ENCODE results near the gene ADNP2. TPM values are rescaled to one million over a fixed set of nuclear protein-coding genes. Genes with fewer than 3 reads are reported as not detected.
A peak's percentile ranks its signal among the peaks of the same experiment; 100 is the strongest.

ADNP2 gene
- total RNA-seq, 1 experiment from 2014 or later: 23.2 TPM

DNA sequence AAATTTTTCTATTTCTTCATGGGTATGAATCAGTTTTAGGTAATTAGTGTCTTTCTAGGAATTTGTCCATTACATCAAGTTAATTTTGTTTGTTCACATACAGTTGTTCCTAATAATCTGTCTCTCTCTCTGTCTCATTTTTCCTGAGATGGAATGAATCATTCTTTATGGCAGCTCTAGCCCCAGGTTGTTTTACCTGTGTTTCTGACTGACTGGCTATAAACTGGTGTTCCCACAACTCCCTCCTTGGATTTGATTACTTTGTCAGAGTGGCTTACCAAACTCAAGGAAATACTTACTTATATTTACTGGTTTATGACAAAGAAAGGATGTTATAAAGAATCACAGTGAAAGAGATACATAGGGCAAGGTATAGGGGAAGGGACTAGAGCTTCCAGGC is 15.1 kb downstream of the ADNP2 start:
- intact Hi-C loops (cut with micrococcal nuclease): no loop called here
- peaks cover 5% of the 10 kb centered on the region for H3K4me1 ChIP-seq (ENCODE audit: insufficient read depth, low read length)

DNA sequence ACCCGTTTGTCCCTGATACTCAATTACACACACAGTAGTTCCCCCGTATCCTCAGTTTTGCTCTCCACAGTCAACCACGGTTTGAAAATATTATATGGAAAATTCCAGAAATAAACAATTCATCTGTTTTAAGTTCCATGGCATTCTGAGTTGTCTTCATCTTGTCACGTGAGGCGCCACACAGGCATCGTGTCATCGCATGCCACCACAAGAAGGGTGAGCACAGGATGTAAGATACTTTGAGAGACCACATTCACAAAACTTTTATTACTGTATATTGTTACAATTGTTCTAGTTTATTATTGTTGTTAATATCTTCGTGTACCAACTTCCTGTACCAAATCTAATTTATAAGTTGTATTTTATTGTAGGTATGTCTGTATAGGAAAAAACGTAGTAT is 17.7 kb downstream of the ADNP2 start:
- Histone ChIP-seq H3K27me3 (ENCODE audit: low read length) (no peaks in the 10 kb centered on the region), H2AFZ (ENCODE audit: low read length) (no peak overlapping the region), H3K4me2 (ENCODE audit: low read length) (no peak overlapping the region), H4K20me1 (ENCODE audit: low read length) (peaks cover 63% of the 10 kb centered on the region), H3K4me1 (ENCODE audit: insufficient read depth, low read length) (peaks cover 5% of the 10 kb centered on the region), H3K9me2 (replicated peaks; ENCODE audit: low read length) (no peaks in the 10 kb centered on the region), H3K9ac (ENCODE audit: low read length) (no peak overlapping the region), H3K4me3 (ENCODE audit: low read length) (no peak overlapping the region), H3K27ac (ENCODE audit: low read length) (no peak overlapping the region), H3K79me2 (ENCODE audit: low read length) (peaks cover 96% of the 10 kb centered on the region), H3K9me3 (ENCODE audit: low read length) (no peaks in the 10 kb centered on the region), H3F3A (ENCODE audit: low read length, unreplicated experiment) (no peaks in the 10 kb centered on the region), H3K36me3 (ENCODE audit: low read depth, low read length) (peaks cover 21% of the 10 kb centered on the region)
- ATAC-seq: no peak
- no peak for TF ChIP-seq EZH2 (IDR thresholded peaks at IDR 0.05; ENCODE audit: low read length, unreplicated experiment)
- TF ChIP-seq EZH2phosphoT487 (IDR thresholded peaks at IDR 0.05; ENCODE audit: borderline replicate concordance, low read length): no peak
- TF ChIP-seq, protein P1, sequence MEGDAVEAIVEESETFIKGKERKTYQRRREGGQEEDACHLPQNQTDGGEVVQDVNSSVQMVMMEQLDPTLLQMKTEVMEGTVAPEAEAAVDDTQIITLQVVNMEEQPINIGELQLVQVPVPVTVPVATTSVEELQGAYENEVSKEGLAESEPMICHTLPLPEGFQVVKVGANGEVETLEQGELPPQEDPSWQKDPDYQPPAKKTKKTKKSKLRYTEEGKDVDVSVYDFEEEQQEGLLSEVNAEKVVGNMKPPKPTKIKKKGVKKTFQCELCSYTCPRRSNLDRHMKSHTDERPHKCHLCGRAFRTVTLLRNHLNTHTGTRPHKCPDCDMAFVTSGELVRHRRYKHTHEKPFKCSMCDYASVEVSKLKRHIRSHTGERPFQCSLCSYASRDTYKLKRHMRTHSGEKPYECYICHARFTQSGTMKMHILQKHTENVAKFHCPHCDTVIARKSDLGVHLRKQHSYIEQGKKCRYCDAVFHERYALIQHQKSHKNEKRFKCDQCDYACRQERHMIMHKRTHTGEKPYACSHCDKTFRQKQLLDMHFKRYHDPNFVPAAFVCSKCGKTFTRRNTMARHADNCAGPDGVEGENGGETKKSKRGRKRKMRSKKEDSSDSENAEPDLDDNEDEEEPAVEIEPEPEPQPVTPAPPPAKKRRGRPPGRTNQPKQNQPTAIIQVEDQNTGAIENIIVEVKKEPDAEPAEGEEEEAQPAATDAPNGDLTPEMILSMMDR (conservative IDR thresholded peaks at IDR 0.05; ENCODE audit: low read depth, low read length): no peak
- ChIA-PET CTCF (no interaction called here), POLR2A (ENCODE audit: unreplicated experiment) (interaction anchor here (0.6 kb wide), 1 partner anchor 21 kb away, joined by 24 read pairs; no protein-coding TSS in a partner anchor)
- intact Hi-C loops (cut with micrococcal nuclease): no loop called here
- BruUV-seq (replicated peaks): no TSS peak
- DNase-seq: no peak

More for the DNA sequence above, 15.1 kb downstream of the ADNP2 start:
- DNase-seq (peak; percentile 54), ATAC-seq (peak; percentile 83)
- H3K9me2 ChIP-seq (replicated peaks; ENCODE audit: low read length): no peaks in the 10 kb centered on the region
- BruUV-seq (replicated peaks): no TSS peak
- H3K27me3 ChIP-seq (ENCODE audit: low read length): no peaks in the 10 kb centered on the region
- H3K4me3 ChIP-seq (ENCODE audit: low read length): no peak overlapping the region
- no peak overlapping the region for H3K4me2 ChIP-seq (ENCODE audit: low read length)
- peaks cover 100% of the 10 kb centered on the region for H3K79me2 ChIP-seq (ENCODE audit: low read length)
- H3F3A ChIP-seq (ENCODE audit: low read length, unreplicated experiment): no peaks in the 10 kb centered on the region
- H3K27ac ChIP-seq (ENCODE audit: low read length): peak overlapping the region; percentile 21
- no peak overlapping the region for H3K9ac ChIP-seq (ENCODE audit: low read length)
- peaks cover 42% of the 10 kb centered on the region for H3K36me3 ChIP-seq (ENCODE audit: low read depth, low read length)
- CTCF ChIA-PET: no interaction called here
- POLR2A ChIA-PET (ENCODE audit: unreplicated experiment): no interaction called here
- no peak overlapping the region for H2AFZ ChIP-seq (ENCODE audit: low read length)
- TF ChIP-seq, protein P1 (conservative IDR thresholded peaks at IDR 0.05; ENCODE audit: low read depth, low read length): no peak
- TF ChIP-seq EZH2phosphoT487 (IDR thresholded peaks at IDR 0.05; ENCODE audit: borderline replicate concordance, low read length) (no peak), EZH2 (IDR thresholded peaks at IDR 0.05; ENCODE audit: low read length, unreplicated experiment) (no peak)
- H3K9me3 ChIP-seq (ENCODE audit: low read length): no peaks in the 10 kb centered on the region
- H4K20me1 ChIP-seq (ENCODE audit: low read length): peaks cover 65% of the 10 kb centered on the region

DNA sequence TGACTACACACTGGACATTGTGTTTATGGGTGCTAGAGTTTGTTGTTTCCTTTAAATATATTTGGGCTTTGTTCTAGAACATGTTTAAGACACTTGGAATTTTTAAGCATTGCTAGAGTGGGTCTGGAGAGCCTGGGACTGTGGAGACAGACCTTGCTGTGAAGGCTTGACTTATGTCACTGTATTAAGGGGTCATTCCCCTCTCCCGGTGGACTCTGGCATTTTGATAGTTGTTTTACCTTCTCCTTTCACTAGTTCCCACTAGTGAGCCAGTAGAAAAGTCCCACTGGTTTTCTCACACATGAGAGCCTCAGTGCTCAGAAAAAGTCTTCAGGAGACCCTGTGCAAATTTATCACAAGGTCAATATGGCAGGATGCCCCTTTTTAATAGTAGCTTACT is 18.6 kb downstream of the ADNP2 start:
- intact Hi-C loops (cut with micrococcal nuclease): no loop called here
- DNase-seq (no peak), ATAC-seq (no peak)
- peaks cover 15% of the 10 kb centered on the region for H3K36me3 ChIP-seq (ENCODE audit: low read depth, low read length)
- H3K9ac ChIP-seq (ENCODE audit: low read length): no peak overlapping the region
- peaks cover 96% of the 10 kb centered on the region for H3K79me2 ChIP-seq (ENCODE audit: low read length)
- no peak overlapping the region for H3K4me3 ChIP-seq (ENCODE audit: low read length)
- H2AFZ ChIP-seq (ENCODE audit: low read length): no peak overlapping the region
- no peak for TF ChIP-seq EZH2 (IDR thresholded peaks at IDR 0.05; ENCODE audit: low read length, unreplicated experiment)
- no peak for TF ChIP-seq EZH2phosphoT487 (IDR thresholded peaks at IDR 0.05; ENCODE audit: borderline replicate concordance, low read length)
- TF ChIP-seq, protein P1 (conservative IDR thresholded peaks at IDR 0.05; ENCODE audit: low read depth, low read length): no peak
- no peaks in the 10 kb centered on the region for H3K9me2 ChIP-seq (replicated peaks; ENCODE audit: low read length)
- H3K4me1 ChIP-seq (ENCODE audit: insufficient read depth, low read length): peaks cover 5% of the 10 kb centered on the region
- peaks cover 55% of the 10 kb centered on the region for H4K20me1 ChIP-seq (ENCODE audit: low read length)
- H3K9me3 ChIP-seq (ENCODE audit: low read length): no peaks in the 10 kb centered on the region
- no TSS peak for BruUV-seq (replicated peaks)
- no peak overlapping the region for H3K27ac ChIP-seq (ENCODE audit: low read length)
- H3K4me2 ChIP-seq (ENCODE audit: low read length): no peak overlapping the region
- no peaks in the 10 kb centered on the region for H3F3A ChIP-seq (ENCODE audit: low read length, unreplicated experiment)
- CTCF ChIA-PET: no interaction called here
- no peaks in the 10 kb centered on the region for H3K27me3 ChIP-seq (ENCODE audit: low read length)
- POLR2A ChIA-PET (ENCODE audit: unreplicated experiment): no interaction called here
